GM23338 (cell line): ENCODE measurements around the gene ATP4A. TPM values are rescaled to one million over a fixed set of nuclear protein-coding genes. Genes with fewer than 3 reads are reported as not detected.

Source experiments
- ATAC-seq: fragments of 200-7000 bp; cut with Tn5 transposase; 3 replicates; pipeline ENCODE4 v1.9.1; 2020
- DNase-seq: peaks from one replicate; pipeline ENCODE4 v3.0.0-alpha.2; 2015; ENCODE audit warnings: low spot score
- H2AFZ ChIP-seq: fragments of 200-600 bp; sonication (generic); 2 replicates; pipeline ENCODE4 v1.8.0; 2016; ENCODE audit warnings: antibody characterized with exemption, mild to moderate bottlenecking, moderate library complexity
- H3F3A ChIP-seq: fragments of 200-600 bp; sonication (generic); replicated peaks from 2 replicates; pipeline ENCODE4 v1.8.0; 2017; ENCODE audit warnings: antibody characterized with exemption, mixed run types, low read depth
- H3K27ac ChIP-seq: fragments of 200-600 bp; sonication (generic); 2 replicates; pipeline ENCODE4 v1.6.1; 2016; ENCODE audit warnings: low read depth
- H3K27me3 ChIP-seq: fragments of 200-600 bp; sonication (generic); 2 replicates; pipeline ENCODE4 v1.8.0; 2016; ENCODE audit warnings: mild to moderate bottlenecking, mixed run types, moderate library complexity; ENCODE audit not compliant: insufficient read depth
- H3K36me3 ChIP-seq: fragments of 200-600 bp; sonication (generic); 2 replicates; pipeline ENCODE4 v1.8.0; 2016; ENCODE audit warnings: mild to moderate bottlenecking; ENCODE audit not compliant: insufficient read depth
- H3K4me1 ChIP-seq: fragments of 200-600 bp; sonication (generic); 2 replicates; pipeline ENCODE4 v1.8.0; 2016; ENCODE audit warnings: mild to moderate bottlenecking, moderate library complexity; ENCODE audit not compliant: insufficient read depth
- H3K4me2 ChIP-seq: fragments of 200-600 bp; sonication (generic); 2 replicates; pipeline ENCODE4 v1.7.1; 2017; ENCODE audit warnings: mixed run types
- H3K4me3 ChIP-seq: fragments of 200-600 bp; sonication (generic); 2 replicates; pipeline ENCODE4 v1.6.1; 2016; ENCODE audit warnings: mixed run types
- H3K79me2 ChIP-seq: fragments of 200-600 bp; sonication (generic); replicated peaks from 2 replicates; pipeline ENCODE4 v1.8.0; 2017; ENCODE audit warnings: mild to moderate bottlenecking; ENCODE audit not compliant: insufficient read depth
- H3K9me2 ChIP-seq: fragments of 200-600 bp; sonication (generic); 2 replicates; pipeline ENCODE4 v1.8.0; 2017; ENCODE audit not compliant: insufficient read depth
- H4K20me1 ChIP-seq: fragments of 200-600 bp; sonication (generic); replicated peaks from 2 replicates; pipeline ENCODE4 v1.8.0; 2017; ENCODE audit warnings: mild to moderate bottlenecking; ENCODE audit not compliant: insufficient read depth
- H3K27ac Mint-ChIP-seq: 2 replicates; pipeline ENCODE4 v1.8.0; 2020; ENCODE audit warnings: inconsistent platforms, mild to moderate bottlenecking, moderate library complexity, mixed read lengths
- H3K27me3 Mint-ChIP-seq: 3 replicates; pipeline ENCODE4 v1.8.0; 2022; ENCODE audit warnings: low read depth, mild to moderate bottlenecking, moderate library complexity, mixed read lengths, inconsistent platforms; ENCODE audit not compliant: insufficient read depth, poor library complexity
- H3K36me3 Mint-ChIP-seq: 3 replicates; pipeline ENCODE4 v1.8.0; 2021; ENCODE audit warnings: low read depth, mild to moderate bottlenecking, inconsistent platforms, moderate library complexity, mixed read lengths
- H3K4me1 Mint-ChIP-seq: 3 replicates; pipeline ENCODE4 v1.8.0; 2020; ENCODE audit warnings: mild to moderate bottlenecking, inconsistent platforms, mixed read lengths
- H3K4me3 Mint-ChIP-seq: 3 replicates; pipeline ENCODE4 v1.8.0; 2021; ENCODE audit warnings: moderate library complexity, mild to moderate bottlenecking, inconsistent platforms, mixed read lengths
- H3K9me3 Mint-ChIP-seq: 3 replicates; pipeline ENCODE4 v1.8.0; 2020; ENCODE audit warnings: moderate library complexity, mild to moderate bottlenecking, inconsistent platforms, mixed read lengths
- CREB1 ChIP-seq: fragments of 250-450 bp; sonication (Bioruptor Pico); IDR thresholded peaks from 2 replicates; pipeline ENCODE4 v1.5.0; 2020; ENCODE audit warnings: low read depth, mild to moderate bottlenecking, moderate library complexity
- EZH2 ChIP-seq: fragments of 200-600 bp; sonication (generic); IDR thresholded peaks from one replicate; pipeline ENCODE4 v1.8.0; 2017; ENCODE audit warnings: antibody characterized with exemption, mild to moderate bottlenecking, low read depth; ENCODE audit not compliant: unreplicated experiment
- EZH2phosphoT487 ChIP-seq: fragments of 200-600 bp; sonication (generic); IDR thresholded peaks from one replicate; pipeline ENCODE4 v1.8.1; 2018; ENCODE audit warnings: antibody characterized with exemption; ENCODE audit not compliant: unreplicated experiment
- JUNB ChIP-seq: IDR thresholded peaks from one replicate; pipeline ENCODE4 v1.6.1; 2016; ENCODE audit warnings: antibody characterized with exemption; ENCODE audit not compliant: unreplicated experiment
- NANOG ChIP-seq: IDR thresholded peaks from 2 replicates; pipeline ENCODE4 v1.6.1; 2016; ENCODE audit warnings: antibody characterized with exemption, borderline replicate concordance
- POLR2AphosphoS5 ChIP-seq: IDR thresholded peaks from 2 replicates; pipeline ENCODE4 v1.6.1; 2016; ENCODE audit warnings: antibody characterized with exemption, low read depth
- STAT1 ChIP-seq: IDR thresholded peaks from one replicate; pipeline ENCODE4 v1.6.1; 2016; ENCODE audit warnings: antibody characterized with exemption; ENCODE audit not compliant: unreplicated experiment
- ZNF114 ChIP-seq: fragments of 250-450 bp; sonication (Bioruptor Pico); IDR thresholded peaks from 2 replicates; pipeline ENCODE4 v1.5.0; 2020; ENCODE audit warnings: mild to moderate bottlenecking, moderate library complexity
- ZNF331 ChIP-seq: fragments of 250-450 bp; sonication (Bioruptor Pico); IDR thresholded peaks from 2 replicates; pipeline ENCODE4 v1.5.0; 2020; ENCODE audit warnings: low read depth, mild to moderate bottlenecking, moderate library complexity
- polyA plus RNA-seq: library from polyadenylated mRNA; unstranded; fragments of >200 nt; fragmentation: Nextera tagmentation; extraction: Ambion mirVana; gene quantifications from 2 replicates; pipeline ENCODE4 v1.2.1, GENCODE V29; 2016
- total RNA-seq: library from RNA; depleted of rRNA; stranded (reverse); fragments of >200 nt; shearing (Covaris generic); gene quantifications from 2 replicates; pipeline ENCODE4 v1.2.3, GENCODE V29; 2014
- TF ChIP-seq, protein P1 (sequence below): fragments of 250-450 bp; sonication (Bioruptor Pico); IDR thresholded peaks from 2 replicates; pipeline ENCODE4 v1.5.0; 2020; ENCODE audit warnings: mild to moderate bottlenecking, moderate library complexity
- TF ChIP-seq, protein P2 (sequence below): IDR thresholded peaks from one replicate; pipeline ENCODE4 v1.6.1; 2018; ENCODE audit warnings: antibody characterized with exemption; ENCODE audit not compliant: unreplicated experiment
- TF ChIP-seq, protein P3 (sequence below), 2 experiments: fragments of 200-600 bp in 1 of 2; sonication (generic) in 1 of 2; conservative IDR thresholded peaks; 2 replicates each; pipeline versions ENCODE4 v1.5.1 to v1.6.1; 2016 to 2017; ENCODE audit warnings: antibody characterized with exemption in 2 of 2, low read depth in 2 of 2, mild to moderate bottlenecking in 2 of 2, moderate library complexity in 1 of 2
- TF ChIP-seq, protein P4 (sequence below): IDR thresholded peaks from 2 replicates; pipeline ENCODE4 v1.6.1; 2016; ENCODE audit warnings: antibody characterized with exemption

The ATP4A gene
- total and polyA plus RNA-seq, 2 experiments from 2014 or later = 0.61 to 0.63 TPM

DNA sequence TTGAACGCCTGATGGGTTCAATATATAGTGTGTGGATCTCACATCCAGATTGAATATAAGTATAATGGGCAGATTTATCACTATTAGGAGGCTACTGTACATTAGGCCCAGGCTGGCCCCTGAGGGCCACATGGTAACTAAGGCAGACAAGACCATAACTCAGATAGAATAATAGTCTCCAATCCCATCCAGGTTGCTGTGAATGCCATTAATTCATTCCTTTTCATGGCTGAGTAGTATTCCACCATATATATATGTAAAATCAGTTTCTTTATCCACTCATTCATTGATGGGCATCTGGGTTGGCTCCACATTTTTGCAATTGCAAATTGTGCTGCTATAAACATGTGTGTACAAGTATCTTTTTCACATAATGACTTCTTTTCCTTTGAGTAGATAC is 14.5 kb upstream of the ATP4A start:
- Histone ChIP-seq H3F3A (no peaks in the 10 kb centered on the region), H3K27me3 (no peaks in the 10 kb centered on the region), H2AFZ (no peak overlapping the region), H4K20me1 (no peaks in the 10 kb centered on the region), H3K9me2 (no peaks in the 10 kb centered on the region), H3K4me2 (no peak overlapping the region), H3K4me1 (no peaks in the 10 kb centered on the region), H3K79me2 (no peaks in the 10 kb centered on the region), H3K4me3 (no peak overlapping the region), H3K27ac (no peak overlapping the region), H3K36me3 (peaks cover 5% of the 10 kb centered on the region; the same call in 1 of the 2 replicates)
- H3K4me3 Mint-ChIP-seq = no peak overlapping the region
- DNase-seq (no peak), ATAC-seq (no peak)
- H3K9me3 Mint-ChIP-seq = peaks cover 47% of the 10 kb centered on the region
- peaks cover 8% of the 10 kb centered on the region for H3K27me3 Mint-ChIP-seq
- TF ChIP-seq POLR2AphosphoS5 (no peak), EZH2 (no peak), NANOG (no peak), JUNB (no peak), ZNF114 (CRISPR knock-in tag) (no peak), ZNF331 (CRISPR knock-in tag) (no peak), EZH2phosphoT487 (no peak), STAT1 (no peak), CREB1 (CRISPR knock-in tag) (no peak)
- TF ChIP-seq, protein P1, sequence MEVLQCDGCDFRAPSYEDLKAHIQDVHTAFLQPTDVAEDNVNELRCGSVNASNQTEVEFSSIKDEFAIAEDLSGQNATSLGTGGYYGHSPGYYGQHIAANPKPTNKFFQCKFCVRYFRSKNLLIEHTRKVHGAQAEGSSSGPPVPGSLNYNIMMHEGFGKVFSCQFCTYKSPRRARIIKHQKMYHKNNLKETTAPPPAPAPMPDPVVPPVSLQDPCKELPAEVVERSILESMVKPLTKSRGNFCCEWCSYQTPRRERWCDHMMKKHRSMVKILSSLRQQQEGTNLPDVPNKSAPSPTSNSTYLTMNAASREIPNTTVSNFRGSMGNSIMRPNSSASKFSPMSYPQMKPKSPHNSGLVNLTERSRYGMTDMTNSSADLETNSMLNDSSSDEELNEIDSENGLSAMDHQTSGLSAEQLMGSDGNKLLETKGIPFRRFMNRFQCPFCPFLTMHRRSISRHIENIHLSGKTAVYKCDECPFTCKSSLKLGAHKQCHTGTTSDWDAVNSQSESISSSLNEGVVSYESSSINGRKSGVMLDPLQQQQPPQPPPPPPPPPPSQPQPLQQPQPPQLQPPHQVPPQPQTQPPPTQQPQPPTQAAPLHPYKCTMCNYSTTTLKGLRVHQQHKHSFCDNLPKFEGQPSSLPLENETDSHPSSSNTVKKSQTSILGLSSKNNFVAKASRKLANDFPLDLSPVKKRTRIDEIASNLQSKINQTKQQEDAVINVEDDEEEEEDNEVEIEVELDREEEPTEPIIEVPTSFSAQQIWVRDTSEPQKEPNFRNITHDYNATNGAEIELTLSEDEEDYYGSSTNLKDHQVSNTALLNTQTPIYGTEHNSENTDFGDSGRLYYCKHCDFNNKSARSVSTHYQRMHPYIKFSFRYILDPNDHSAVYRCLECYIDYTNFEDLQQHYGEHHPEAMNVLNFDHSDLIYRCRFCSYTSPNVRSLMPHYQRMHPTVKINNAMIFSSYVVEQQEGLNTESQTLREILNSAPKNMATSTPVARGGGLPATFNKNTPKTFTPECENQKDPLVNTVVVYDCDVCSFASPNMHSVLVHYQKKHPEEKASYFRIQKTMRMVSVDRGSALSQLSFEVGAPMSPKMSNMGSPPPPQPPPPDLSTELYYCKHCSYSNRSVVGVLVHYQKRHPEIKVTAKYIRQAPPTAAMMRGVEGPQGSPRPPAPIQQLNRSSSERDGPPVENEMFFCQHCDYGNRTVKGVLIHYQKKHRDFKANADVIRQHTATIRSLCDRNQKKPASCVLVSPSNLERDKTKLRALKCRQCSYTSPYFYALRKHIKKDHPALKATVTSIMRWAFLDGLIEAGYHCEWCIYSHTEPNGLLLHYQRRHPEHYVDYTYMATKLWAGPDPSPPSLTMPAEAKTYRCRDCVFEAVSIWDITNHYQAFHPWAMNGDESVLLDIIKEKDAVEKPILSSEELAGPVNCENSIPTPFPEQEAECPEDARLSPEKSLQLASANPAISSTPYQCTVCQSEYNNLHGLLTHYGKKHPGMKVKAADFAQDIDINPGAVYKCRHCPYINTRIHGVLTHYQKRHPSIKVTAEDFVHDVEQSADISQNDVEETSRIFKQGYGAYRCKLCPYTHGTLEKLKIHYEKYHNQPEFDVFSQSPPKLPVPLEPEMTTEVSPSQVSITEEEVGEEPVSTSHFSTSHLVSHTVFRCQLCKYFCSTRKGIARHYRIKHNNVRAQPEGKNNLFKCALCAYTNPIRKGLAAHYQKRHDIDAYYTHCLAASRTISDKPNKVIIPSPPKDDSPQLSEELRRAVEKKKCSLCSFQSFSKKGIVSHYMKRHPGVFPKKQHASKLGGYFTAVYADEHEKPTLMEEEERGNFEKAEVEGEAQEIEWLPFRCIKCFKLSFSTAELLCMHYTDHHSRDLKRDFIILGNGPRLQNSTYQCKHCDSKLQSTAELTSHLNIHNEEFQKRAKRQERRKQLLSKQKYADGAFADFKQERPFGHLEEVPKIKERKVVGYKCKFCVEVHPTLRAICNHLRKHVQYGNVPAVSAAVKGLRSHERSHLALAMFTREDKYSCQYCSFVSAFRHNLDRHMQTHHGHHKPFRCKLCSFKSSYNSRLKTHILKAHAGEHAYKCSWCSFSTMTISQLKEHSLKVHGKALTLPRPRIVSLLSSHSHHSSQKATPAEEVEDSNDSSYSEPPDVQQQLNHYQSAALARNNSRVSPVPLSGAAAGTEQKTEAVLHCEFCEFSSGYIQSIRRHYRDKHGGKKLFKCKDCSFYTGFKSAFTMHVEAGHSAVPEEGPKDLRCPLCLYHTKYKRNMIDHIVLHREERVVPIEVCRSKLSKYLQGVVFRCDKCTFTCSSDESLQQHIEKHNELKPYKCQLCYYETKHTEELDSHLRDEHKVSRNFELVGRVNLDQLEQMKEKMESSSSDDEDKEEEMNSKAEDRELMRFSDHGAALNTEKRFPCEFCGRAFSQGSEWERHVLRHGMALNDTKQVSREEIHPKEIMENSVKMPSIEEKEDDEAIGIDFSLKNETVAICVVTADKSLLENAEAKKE (CRISPR knock-in tag) = no peak
- TF ChIP-seq, protein P2, sequence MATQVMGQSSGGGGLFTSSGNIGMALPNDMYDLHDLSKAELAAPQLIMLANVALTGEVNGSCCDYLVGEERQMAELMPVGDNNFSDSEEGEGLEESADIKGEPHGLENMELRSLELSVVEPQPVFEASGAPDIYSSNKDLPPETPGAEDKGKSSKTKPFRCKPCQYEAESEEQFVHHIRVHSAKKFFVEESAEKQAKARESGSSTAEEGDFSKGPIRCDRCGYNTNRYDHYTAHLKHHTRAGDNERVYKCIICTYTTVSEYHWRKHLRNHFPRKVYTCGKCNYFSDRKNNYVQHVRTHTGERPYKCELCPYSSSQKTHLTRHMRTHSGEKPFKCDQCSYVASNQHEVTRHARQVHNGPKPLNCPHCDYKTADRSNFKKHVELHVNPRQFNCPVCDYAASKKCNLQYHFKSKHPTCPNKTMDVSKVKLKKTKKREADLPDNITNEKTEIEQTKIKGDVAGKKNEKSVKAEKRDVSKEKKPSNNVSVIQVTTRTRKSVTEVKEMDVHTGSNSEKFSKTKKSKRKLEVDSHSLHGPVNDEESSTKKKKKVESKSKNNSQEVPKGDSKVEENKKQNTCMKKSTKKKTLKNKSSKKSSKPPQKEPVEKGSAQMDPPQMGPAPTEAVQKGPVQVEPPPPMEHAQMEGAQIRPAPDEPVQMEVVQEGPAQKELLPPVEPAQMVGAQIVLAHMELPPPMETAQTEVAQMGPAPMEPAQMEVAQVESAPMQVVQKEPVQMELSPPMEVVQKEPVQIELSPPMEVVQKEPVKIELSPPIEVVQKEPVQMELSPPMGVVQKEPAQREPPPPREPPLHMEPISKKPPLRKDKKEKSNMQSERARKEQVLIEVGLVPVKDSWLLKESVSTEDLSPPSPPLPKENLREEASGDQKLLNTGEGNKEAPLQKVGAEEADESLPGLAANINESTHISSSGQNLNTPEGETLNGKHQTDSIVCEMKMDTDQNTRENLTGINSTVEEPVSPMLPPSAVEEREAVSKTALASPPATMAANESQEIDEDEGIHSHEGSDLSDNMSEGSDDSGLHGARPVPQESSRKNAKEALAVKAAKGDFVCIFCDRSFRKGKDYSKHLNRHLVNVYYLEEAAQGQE = no peak
- TF ChIP-seq, protein P3, sequence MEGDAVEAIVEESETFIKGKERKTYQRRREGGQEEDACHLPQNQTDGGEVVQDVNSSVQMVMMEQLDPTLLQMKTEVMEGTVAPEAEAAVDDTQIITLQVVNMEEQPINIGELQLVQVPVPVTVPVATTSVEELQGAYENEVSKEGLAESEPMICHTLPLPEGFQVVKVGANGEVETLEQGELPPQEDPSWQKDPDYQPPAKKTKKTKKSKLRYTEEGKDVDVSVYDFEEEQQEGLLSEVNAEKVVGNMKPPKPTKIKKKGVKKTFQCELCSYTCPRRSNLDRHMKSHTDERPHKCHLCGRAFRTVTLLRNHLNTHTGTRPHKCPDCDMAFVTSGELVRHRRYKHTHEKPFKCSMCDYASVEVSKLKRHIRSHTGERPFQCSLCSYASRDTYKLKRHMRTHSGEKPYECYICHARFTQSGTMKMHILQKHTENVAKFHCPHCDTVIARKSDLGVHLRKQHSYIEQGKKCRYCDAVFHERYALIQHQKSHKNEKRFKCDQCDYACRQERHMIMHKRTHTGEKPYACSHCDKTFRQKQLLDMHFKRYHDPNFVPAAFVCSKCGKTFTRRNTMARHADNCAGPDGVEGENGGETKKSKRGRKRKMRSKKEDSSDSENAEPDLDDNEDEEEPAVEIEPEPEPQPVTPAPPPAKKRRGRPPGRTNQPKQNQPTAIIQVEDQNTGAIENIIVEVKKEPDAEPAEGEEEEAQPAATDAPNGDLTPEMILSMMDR (conservative IDR thresholded peaks at IDR 0.05; ENCODE audit: low read depth in 2 of 2) = no peak
- TF ChIP-seq, protein P4, sequence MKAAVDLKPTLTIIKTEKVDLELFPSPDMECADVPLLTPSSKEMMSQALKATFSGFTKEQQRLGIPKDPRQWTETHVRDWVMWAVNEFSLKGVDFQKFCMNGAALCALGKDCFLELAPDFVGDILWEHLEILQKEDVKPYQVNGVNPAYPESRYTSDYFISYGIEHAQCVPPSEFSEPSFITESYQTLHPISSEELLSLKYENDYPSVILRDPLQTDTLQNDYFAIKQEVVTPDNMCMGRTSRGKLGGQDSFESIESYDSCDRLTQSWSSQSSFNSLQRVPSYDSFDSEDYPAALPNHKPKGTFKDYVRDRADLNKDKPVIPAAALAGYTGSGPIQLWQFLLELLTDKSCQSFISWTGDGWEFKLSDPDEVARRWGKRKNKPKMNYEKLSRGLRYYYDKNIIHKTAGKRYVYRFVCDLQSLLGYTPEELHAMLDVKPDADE = no peak
- no peaks in the 10 kb centered on the region for H3K4me1 Mint-ChIP-seq
- H3K36me3 Mint-ChIP-seq = peaks cover 26% of the 10 kb centered on the region
- no peak overlapping the region for H3K27ac Mint-ChIP-seq
